Metanephros (tissue), 1 donor: ENCODE results near the gene HCN3. TPM values are rescaled to one million over a fixed set of nuclear protein-coding genes. Genes with fewer than 3 reads are reported as not detected.

ENCODE experiments used
- total RNA-seq: library from RNA; depleted of rRNA; stranded (reverse); fragments of >200 nt; gene quantifications from one replicate; pipeline ENCODE4 v1.2.3, GENCODE V29; 2014

The HCN3 gene
- 4.6 TPM for total RNA-seq

GRCh38 chr1:155277070-155277901, at the start of gene HCN3:
HCN3 (plus strand) TSS chr1:155277463; CDS start chr1:155277591, 128 bp downstream.

GRCh38 chr1:155255243-155256007, 21.8 kb upstream of the HCN3 start, which contains the start of gene ENTREP3:
ENTREP3 (minus strand) TSS chr1:155255483; CDS start chr1:155254877, 606 bp downstream.

GRCh38 chr1:155261852-155262673, 15.2 kb upstream of the HCN3 start, which contains the start of gene SCAMP3:
SCAMP3 (minus strand) TSS chr1:155262360; CDS start chr1:155262151, 209 bp downstream.

GRCh38 chr1:155273343-155274245, 3.7 kb upstream of the HCN3 start, which contains the start of gene CLK2:
CLK2 (minus strand) TSS chr1:155273504; CDS start chr1:155270977, 2,527 bp downstream.

GRCh38 chr1:155301342-155301841, 24.1 kb downstream of the HCN3 start, which contains the start of gene PKLR:
PKLR (minus strand) TSS chr1:155301438; CDS start chr1:155301395, 43 bp downstream.

DNA sequence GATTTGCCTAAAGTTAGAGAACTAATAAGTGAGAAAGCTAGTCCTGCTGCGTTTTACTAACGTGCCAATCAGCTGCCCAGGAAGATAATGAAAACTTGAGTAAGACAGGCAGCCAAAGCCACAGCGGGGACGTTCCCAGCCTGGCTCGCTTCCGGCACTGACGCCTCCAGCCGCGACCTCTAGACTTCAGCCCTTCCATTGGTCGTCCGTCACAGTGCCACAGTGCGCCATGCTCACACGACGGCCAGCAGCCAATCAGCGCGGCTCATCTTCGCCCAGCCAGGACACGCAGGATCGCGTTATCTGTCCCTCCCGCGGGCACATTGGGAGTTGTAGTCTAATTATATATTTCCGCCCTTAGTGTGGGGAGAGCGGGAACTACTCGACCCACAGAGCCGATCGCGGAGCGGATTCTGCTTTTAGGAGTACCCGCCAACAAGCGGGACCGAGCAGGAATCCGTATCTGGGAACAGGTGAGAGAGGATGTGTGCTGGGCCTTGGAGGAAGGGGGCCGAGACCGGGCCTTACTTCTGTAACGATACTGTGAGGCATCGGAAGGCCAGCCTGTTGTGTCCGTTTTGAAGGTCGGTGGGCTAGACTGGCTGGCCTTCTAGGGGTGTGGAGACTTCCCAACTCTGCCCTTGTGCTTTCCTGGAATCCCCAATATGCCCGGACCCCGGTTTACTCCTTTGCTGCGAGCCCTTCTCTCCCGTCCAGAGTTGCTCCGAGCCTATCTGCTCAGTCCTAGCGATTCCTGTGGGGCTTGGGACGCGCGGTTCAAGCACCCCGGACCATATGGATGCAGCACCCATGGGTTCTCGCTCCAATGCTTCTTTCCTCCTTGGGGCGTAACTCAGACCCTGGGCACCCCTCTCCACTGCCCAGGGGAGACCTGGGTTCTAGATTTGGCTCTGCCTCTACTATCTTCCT, 31.5 kb downstream of the HCN3 start, which contains the start of gene FDPS:
Gene FDPS (plus strand): TSS at position 374 of the 930 bp plus-strand sequence. CDS start 924 bp downstream, outside the sequence.

DNA sequence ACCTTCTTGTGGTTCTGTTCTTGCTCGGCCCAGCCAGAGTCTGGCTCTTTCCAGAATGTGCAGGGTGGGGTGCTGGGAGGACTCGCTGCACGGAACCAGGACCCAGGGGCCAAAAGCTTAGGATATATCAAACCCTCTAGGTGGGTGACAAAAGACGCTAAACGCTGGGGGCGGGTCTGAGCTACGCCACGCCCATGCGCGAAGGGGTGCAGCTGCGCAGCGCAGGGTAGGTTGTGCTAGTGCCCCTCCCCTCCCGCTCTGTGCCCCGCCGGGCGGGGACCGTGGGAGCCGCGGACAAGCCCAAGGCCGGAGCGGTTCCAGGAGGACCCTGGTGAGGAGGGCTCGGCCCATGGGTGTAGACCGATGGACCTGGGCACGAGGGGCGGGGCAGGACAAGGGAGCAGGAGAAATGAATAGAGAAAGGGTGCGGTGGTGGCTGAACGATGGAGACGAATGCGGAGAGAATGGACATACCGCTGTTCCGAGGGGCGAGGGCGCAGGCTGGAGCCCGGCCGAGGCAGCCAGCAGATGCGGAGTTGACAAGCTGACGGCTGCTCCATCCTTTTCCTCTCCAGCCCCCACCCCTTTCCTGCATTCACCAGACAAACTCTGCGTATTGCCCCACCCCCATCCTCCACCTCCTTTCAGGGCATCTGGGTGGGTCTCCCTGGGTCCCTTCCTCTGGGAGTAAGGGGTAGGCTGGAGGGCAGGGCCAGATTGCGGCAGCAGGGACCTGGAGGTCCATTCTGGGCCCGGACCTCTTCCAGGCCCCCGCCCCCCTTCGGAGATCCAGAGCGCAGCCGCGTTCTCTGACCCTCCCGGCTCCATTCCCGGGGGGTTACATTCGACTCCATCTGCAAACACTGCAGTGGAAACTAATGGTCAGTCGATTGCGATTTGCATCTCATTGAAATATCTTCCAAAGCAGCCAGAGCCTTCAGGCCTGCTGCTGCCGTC, 43.7 kb downstream of the HCN3 start, which contains the start of gene RUSC1:
Gene RUSC1 (plus strand): TSS at position 234 of the 957 bp plus-strand sequence. CDS start 880 bp downstream, outside the sequence.

Other genes starting within 250 kb of the HCN3 start
- gene DCST2, start 243.7 kb upstream of the HCN3 start, total RNA-seq, result 0.53 TPM
- gene DCST1, start 243.6 kb upstream of the HCN3 start, total RNA-seq, result not detected
- 49.9 TPM for gene ADAM15, start 226.1 kb upstream of the HCN3 start, total RNA-seq
- 11.8 TPM for gene EFNA4, start 213.7 kb upstream of the HCN3 start, total RNA-seq
- gene EFNA3, start 198.6 kb upstream of the HCN3 start, total RNA-seq, result 6.0 TPM
- gene EFNA1, start 149.6 kb upstream of the HCN3 start, total RNA-seq, result 74.2 TPM
- gene SLC50A1, start 141.6 kb upstream of the HCN3 start, total RNA-seq, result 33.7 TPM
- 33.9 TPM for gene DPM3, start 136.9 kb upstream of the HCN3 start, total RNA-seq
- gene KRTCAP2, start 104.2 kb upstream of the HCN3 start, total RNA-seq, result 80.7 TPM
- 2.3 TPM for gene TRIM46, start 103.6 kb upstream of the HCN3 start, total RNA-seq
- gene THBS3, start 69.6 kb upstream of the HCN3 start, total RNA-seq, result 27.5 TPM
- gene MTX1, start 68.8 kb upstream of the HCN3 start, total RNA-seq, result 41.6 TPM
- 12.8 TPM for gene ENTREP3, start 22.0 kb upstream of the HCN3 start, total RNA-seq
- 45.5 TPM for gene SCAMP3, start 15.1 kb upstream of the HCN3 start, total RNA-seq
- gene CLK2, start 4.0 kb upstream of the HCN3 start, total RNA-seq, result 63.5 TPM
- gene PKLR, start 24.0 kb downstream of the HCN3 start, total RNA-seq, result 3.3 TPM
- 111 TPM for gene FDPS, start 31.4 kb downstream of the HCN3 start, total RNA-seq
- 27.9 TPM for gene RUSC1, start 43.4 kb downstream of the HCN3 start, total RNA-seq